ENCODE measurements around the gene C1orf232. TPM values are rescaled to one million over a fixed set of nuclear protein-coding genes. Genes with fewer than 3 reads are reported as not detected.

Gene C1orf232
- total RNA-seq, 1 donor from 2014 or later, result not detected

DNA sequence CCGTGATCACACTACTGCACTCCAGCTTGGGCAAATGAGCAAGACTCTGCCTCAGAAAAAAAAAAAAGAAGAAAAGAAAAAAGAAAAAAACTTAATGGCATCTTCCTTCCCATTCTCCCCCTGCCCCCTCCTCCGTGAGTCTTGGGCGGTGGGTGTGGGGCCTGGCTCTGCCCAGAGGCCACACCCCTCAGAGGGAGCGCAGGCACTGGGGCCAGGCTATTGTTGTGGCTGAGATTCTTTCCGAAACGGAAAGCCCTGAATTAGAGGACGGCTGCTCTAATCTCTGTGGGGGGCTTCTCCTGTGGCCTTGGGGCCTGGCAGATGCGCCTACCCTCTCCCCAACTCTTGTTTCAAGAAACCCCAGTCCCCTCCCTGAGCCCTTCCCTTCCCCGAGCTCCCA lies 14.0 kb downstream of the C1orf232 start:
- TF ChIP-seq CTCF (IDR thresholded peaks at IDR 0.05; ENCODE audit: unreplicated experiment), result no peak
- Mint-ChIP-seq H3K4me1 (peaks cover 44% of the 10 kb centered on the region), H3K36me3 (no peaks in the 10 kb centered on the region), H3K27ac (no peak overlapping the region), H3K27me3 (ENCODE audit: low read depth) (peaks cover 2% of the 10 kb centered on the region), H3K9me3 (no peaks in the 10 kb centered on the region), H3K4me3 (no peak overlapping the region)
- no peak for DNase-seq (ENCODE audit: low spot score in 2 of 2, unreplicated experiment in 2 of 2)

DNA sequence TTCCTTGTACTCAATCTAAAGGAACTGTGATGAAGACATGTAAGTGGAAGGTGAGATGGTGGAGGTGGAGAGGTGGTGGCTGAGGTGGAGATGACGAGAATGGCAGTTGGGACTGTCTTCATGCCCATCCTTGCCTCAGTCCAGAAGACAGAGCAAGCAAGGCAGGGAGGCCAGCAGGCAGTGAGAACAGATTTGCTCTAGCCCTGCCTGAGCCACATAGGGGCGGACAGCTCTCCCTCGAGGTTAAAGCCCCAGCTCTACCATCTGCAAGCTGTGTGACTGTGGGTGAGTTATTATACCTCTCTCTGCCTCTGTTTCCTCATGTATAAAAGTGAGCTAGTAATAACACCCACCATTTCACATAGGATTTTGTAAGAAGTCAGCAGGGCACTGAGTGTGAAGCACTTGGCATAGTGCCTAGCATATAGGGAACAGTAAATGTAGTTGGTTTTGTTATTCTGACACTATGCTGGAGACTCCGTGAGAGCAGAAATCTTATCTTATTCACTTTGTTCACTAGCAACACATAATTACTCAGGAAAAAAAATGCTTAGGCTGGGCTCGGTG lies 14.7 kb downstream of the C1orf232 start:
- no peak for DNase-seq (ENCODE audit: low spot score in 2 of 2, unreplicated experiment in 2 of 2)
- Mint-ChIP-seq H3K9me3 (no peaks in the 10 kb centered on the region), H3K4me3 (no peak overlapping the region), H3K36me3 (no peaks in the 10 kb centered on the region), H3K4me1 (peaks cover 37% of the 10 kb centered on the region), H3K27ac (no peak overlapping the region), H3K27me3 (ENCODE audit: low read depth) (peaks cover 2% of the 10 kb centered on the region)
- no peak for TF ChIP-seq CTCF (IDR thresholded peaks at IDR 0.05; ENCODE audit: unreplicated experiment)

DNA sequence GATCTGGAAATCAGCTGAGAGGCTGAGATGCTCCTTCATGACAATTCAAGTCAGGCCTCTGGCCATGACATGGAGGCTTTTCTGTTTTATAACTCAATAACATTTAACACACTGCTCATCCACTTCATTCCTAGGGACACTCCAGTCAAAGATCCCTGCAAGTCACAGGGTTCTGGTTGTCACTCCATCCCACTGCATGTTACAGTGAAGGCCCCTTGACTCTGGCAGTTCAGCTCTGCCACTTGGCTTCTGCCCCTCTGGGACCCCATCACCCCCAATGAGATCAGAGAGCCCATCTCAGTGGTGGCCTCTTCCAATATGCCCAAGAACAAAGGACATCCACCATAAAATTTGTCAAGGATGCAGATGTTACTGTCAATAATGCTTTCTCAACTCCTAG lies 19.9 kb downstream of the C1orf232 start:
- H3K9me3 Mint-ChIP-seq, result no peaks in the 10 kb centered on the region
- H3K27me3 Mint-ChIP-seq (ENCODE audit: low read depth), result peaks cover 6% of the 10 kb centered on the region
- H3K4me3 Mint-ChIP-seq, result no peak overlapping the region
- H3K36me3 Mint-ChIP-seq, result no peaks in the 10 kb centered on the region
- DNase-seq (ENCODE audit: low spot score in 2 of 2, unreplicated experiment in 2 of 2), result peak in 1 of 2 experiments; percentile 16
- H3K27ac Mint-ChIP-seq, result no peak overlapping the region
- no peak for TF ChIP-seq CTCF (IDR thresholded peaks at IDR 0.05; ENCODE audit: unreplicated experiment)
- peaks cover 2% of the 10 kb centered on the region for H3K4me1 Mint-ChIP-seq

DNA sequence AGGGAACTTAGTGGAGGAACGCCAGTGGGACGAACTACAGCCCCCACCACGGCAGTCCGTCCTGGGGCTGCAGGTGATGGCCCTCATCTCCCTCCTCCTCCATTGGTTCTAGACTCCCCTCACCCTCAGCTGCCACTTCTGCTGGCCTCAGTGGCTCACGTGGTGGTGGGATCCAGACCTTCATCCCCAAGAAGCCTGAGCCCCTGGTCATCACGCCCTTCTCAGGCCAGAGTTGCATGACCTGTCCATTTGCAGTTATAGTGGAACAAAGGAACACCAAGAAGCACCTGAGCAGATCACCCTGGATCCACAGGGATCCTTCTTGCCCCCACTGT lies 22.8 kb downstream of the C1orf232 start:
- Mint-ChIP-seq H3K27ac (no peak overlapping the region), H3K9me3 (no peaks in the 10 kb centered on the region), H3K4me3 (no peak overlapping the region), H3K27me3 (ENCODE audit: low read depth) (peaks cover 6% of the 10 kb centered on the region), H3K36me3 (no peaks in the 10 kb centered on the region), H3K4me1 (peaks cover 2% of the 10 kb centered on the region)
- DNase-seq (ENCODE audit: low spot score in 2 of 2, unreplicated experiment in 2 of 2), result peak in 1 of 2 experiments; percentile 26
- no peak for TF ChIP-seq CTCF (IDR thresholded peaks at IDR 0.05; ENCODE audit: unreplicated experiment)

DNA sequence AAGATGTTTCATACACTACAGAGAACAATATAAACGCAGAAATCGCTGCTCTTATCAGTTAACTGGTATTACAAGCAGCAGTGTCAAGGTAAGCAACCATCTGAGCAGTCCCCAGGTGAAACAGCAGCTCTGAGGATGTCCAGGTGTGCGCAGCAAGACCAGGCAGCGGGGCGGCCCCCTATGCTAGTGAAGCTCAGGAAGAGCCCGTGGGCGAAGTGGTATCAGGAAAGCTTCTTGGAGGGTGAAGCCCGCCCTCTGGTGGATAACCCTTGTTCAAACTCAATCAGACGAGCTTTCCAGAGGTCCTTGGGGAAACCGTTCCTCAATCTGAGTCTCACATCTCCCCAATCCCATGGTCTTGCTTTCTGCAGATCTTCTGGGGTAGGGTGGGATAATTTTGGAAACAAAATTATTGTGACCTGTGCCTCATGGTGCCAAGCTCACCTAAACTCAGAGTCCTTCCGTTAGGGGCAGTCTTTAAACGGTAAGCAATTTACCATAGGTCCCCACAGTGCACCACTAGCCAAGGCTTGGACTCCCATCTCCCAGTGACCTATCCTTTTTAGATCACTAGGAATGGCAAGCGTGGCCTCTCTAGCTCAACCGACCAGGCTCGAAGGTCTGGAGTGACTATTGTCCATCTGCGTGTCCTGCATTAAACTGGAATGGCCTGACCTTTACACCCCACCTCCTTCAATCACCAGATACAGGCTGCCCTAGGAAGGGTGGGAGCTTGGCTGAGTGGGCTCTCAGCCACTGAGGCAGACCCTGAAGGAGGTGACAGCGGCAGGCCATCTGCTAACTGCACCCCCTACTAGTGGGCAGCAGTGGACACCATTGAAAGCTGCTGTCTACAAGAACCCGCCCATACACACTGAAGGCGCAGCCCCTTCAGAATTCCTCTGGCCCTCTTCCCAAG lies 23.5 kb downstream of the C1orf232 start:
- no peaks in the 10 kb centered on the region for H3K9me3 Mint-ChIP-seq
- peaks cover 6% of the 10 kb centered on the region for H3K27me3 Mint-ChIP-seq (ENCODE audit: low read depth)
- DNase-seq (ENCODE audit: low spot score in 2 of 2, unreplicated experiment in 2 of 2), result peak; percentile 54 to 81
- peak; percentile 80 for TF ChIP-seq CTCF (IDR thresholded peaks at IDR 0.05; ENCODE audit: unreplicated experiment)
- no peak overlapping the region for H3K4me3 Mint-ChIP-seq
- no peak overlapping the region for H3K27ac Mint-ChIP-seq
- peaks cover 2% of the 10 kb centered on the region for H3K4me1 Mint-ChIP-seq
- H3K36me3 Mint-ChIP-seq, result no peaks in the 10 kb centered on the region

All from mesothelial cell of epicardium (in vitro differentiated cells).